ENCODE results near the gene ATP9A.

The ATP9A gene

GRCh38 chr20:51811514-51812128 is 43.4 kb upstream of the ATP9A start:
- Histone ChIP-seq H3K79me2 (ENCODE audit: insufficient read depth, low read depth) (no peaks in the 10 kb centered on the region), H3K4me1 (ENCODE audit: low read depth, poor library complexity, severe bottlenecking) (no peaks in the 10 kb centered on the region), H3K27me3 (ENCODE audit: insufficient read depth, low read depth) (no peaks in the 10 kb centered on the region), H3K4me3 (IDR thresholded peaks at IDR 0.05; ENCODE audit: insufficient read depth, low read depth, low read length) (no peak overlapping the region), H2AFZ (ENCODE audit: low read depth) (no peak overlapping the region), H4K20me1 (ENCODE audit: insufficient read depth) (no peaks in the 10 kb centered on the region), H3K27ac (no peak overlapping the region), H3K9ac (no peak overlapping the region), H3K36me3 (ENCODE audit: insufficient read depth) (no peaks in the 10 kb centered on the region), H3K4me2 (no peak overlapping the region)
- TF ChIP-seq CTCF (conservative IDR thresholded peaks at IDR 0.05; ENCODE audit: low read depth, low read length), result no peak

- Histone ChIP-seq H3K79me2 (ENCODE audit: insufficient read depth, low read depth) (no peaks in the 10 kb centered on the region), H3K4me3 (IDR thresholded peaks at IDR 0.05; ENCODE audit: insufficient read depth, low read depth, low read length) (no peak overlapping the region), H3K27ac (no peak overlapping the region), H3K36me3 (ENCODE audit: insufficient read depth) (no peaks in the 10 kb centered on the region), H3K27me3 (ENCODE audit: insufficient read depth, low read depth) (no peaks in the 10 kb centered on the region), H4K20me1 (ENCODE audit: insufficient read depth) (no peaks in the 10 kb centered on the region), H3K4me1 (ENCODE audit: low read depth, poor library complexity, severe bottlenecking) (no peaks in the 10 kb centered on the region), H2AFZ (ENCODE audit: low read depth) (no peak overlapping the region), H3K4me2 (no peak overlapping the region), H3K9ac (no peak overlapping the region)
- no peak for TF ChIP-seq CTCF (conservative IDR thresholded peaks at IDR 0.05; ENCODE audit: low read depth, low read length)
These were observed 42.8 kb upstream of the ATP9A start for GRCh38 chr20:51811042-51811355.

GRCh38 chr20:51810155-51811041 is 42.2 kb upstream of the ATP9A start:
- no peak overlapping the region for H2AFZ ChIP-seq (ENCODE audit: low read depth)
- no peak overlapping the region for H3K9ac ChIP-seq
- no peak overlapping the region for H3K27ac ChIP-seq
- no peak for TF ChIP-seq CTCF (conservative IDR thresholded peaks at IDR 0.05; ENCODE audit: low read depth, low read length)
- H3K4me1 ChIP-seq (ENCODE audit: low read depth, poor library complexity, severe bottlenecking), result no peaks in the 10 kb centered on the region
- no peaks in the 10 kb centered on the region for H4K20me1 ChIP-seq (ENCODE audit: insufficient read depth)
- no peaks in the 10 kb centered on the region for H3K27me3 ChIP-seq (ENCODE audit: insufficient read depth, low read depth)
- no peak overlapping the region for H3K4me2 ChIP-seq
- H3K79me2 ChIP-seq (ENCODE audit: insufficient read depth, low read depth), result no peaks in the 10 kb centered on the region
- no peaks in the 10 kb centered on the region for H3K36me3 ChIP-seq (ENCODE audit: insufficient read depth)
- H3K4me3 ChIP-seq (IDR thresholded peaks at IDR 0.05; ENCODE audit: insufficient read depth, low read depth, low read length), result no peak overlapping the region

- no peak overlapping the region for H3K4me2 ChIP-seq
- no peak for TF ChIP-seq CTCF (conservative IDR thresholded peaks at IDR 0.05; ENCODE audit: low read depth, low read length)
- H3K4me1 ChIP-seq (ENCODE audit: low read depth, poor library complexity, severe bottlenecking), result no peaks in the 10 kb centered on the region
- no peak overlapping the region for H3K9ac ChIP-seq
- H3K27me3 ChIP-seq (ENCODE audit: insufficient read depth, low read depth), result no peaks in the 10 kb centered on the region
- H3K27ac ChIP-seq, result no peak overlapping the region
- H3K79me2 ChIP-seq (ENCODE audit: insufficient read depth, low read depth), result no peaks in the 10 kb centered on the region
- H3K36me3 ChIP-seq (ENCODE audit: insufficient read depth), result no peaks in the 10 kb centered on the region
- H4K20me1 ChIP-seq (ENCODE audit: insufficient read depth), result no peaks in the 10 kb centered on the region
- H3K4me3 ChIP-seq (IDR thresholded peaks at IDR 0.05; ENCODE audit: insufficient read depth, low read depth, low read length), result no peak overlapping the region
- H2AFZ ChIP-seq (ENCODE audit: low read depth), result no peak overlapping the region
These were observed 39.6 kb upstream of the ATP9A start for GRCh38 chr20:51807720-51808250.

Measured in KMS-11 (cell line).